Heart left ventricle (tissue), 16 donors: ENCODE data around the gene SUSD1. TPM values are rescaled to one million over a fixed set of nuclear protein-coding genes. Genes with fewer than 3 reads are reported as not detected.

Experiments
- ATAC-seq, 4 donors: fragments of 200-7000 bp; cut with Tn5 transposase; one replicate each; pipeline ENCODE4 v1.9.1; 2020 to 2022; ENCODE audit warnings: moderate library complexity in 4 of 4, mild to moderate bottlenecking in 3 of 4, moderate number of reproducible peaks in 1 of 4
- DNase-seq, 5 donors: peaks; one replicate each; pipeline ENCODE4 v3.0.0-alpha.2; 2020
- H3K27ac ChIP-seq, 12 donors: fragments of 200-600 bp; sonication (generic) in 4 of 12; one replicate each; pipeline versions ENCODE4 v1.5.0 to v1.8.0; 2016 to 2022; ENCODE audit warnings: mild to moderate bottlenecking in 2 of 12
- H3K27me3 ChIP-seq, 9 donors: fragments of 200-600 bp; sonication (generic) in 2 of 9; one replicate each; pipeline versions ENCODE4 v1.5.1 to v1.8.0; 2016 to 2022; ENCODE audit warnings: mild to moderate bottlenecking in 3 of 9
- H3K36me3 ChIP-seq, 9 donors: fragments of 200-600 bp; sonication (generic) in 2 of 9; one replicate each; pipeline versions ENCODE4 v1.5.0 to v1.8.0; 2018 to 2022; ENCODE audit warnings: mild to moderate bottlenecking in 2 of 9
- H3K4me1 ChIP-seq, 12 donors: fragments of 200-600 bp; sonication (generic) in 4 of 12; one replicate each; pipeline versions ENCODE4 v1.5.0 to v1.8.0; 2016 to 2022; ENCODE audit warnings: mild to moderate bottlenecking in 3 of 12
- H3K4me3 ChIP-seq, 12 donors: fragments of 200-600 bp; sonication (generic) in 4 of 12; one replicate each; pipeline versions ENCODE4 v1.5.0 to v1.8.0; 2017 to 2022; ENCODE audit warnings: mild to moderate bottlenecking in 9 of 12, moderate library complexity in 4 of 12
- H3K9me3 ChIP-seq, 12 donors: fragments of 200-600 bp; sonication (generic) in 4 of 12; one replicate each; pipeline versions ENCODE4 v1.5.0 to v1.8.0; 2016 to 2022; ENCODE audit warnings: mild to moderate bottlenecking in 1 of 12
- CTCF ChIP-seq, 12 donors: fragments of 200-600 bp; sonication (generic) in 4 of 12; IDR thresholded peaks; one replicate each; pipeline versions ENCODE4 v1.5.0 to v1.8.0; 2018 to 2022; ENCODE audit warnings: antibody characterized with exemption in 12 of 12, mild to moderate bottlenecking in 5 of 12
- POLR2A ChIP-seq, 2 donors: fragments of 450-650 bp; IDR thresholded peaks; one replicate each; pipeline ENCODE4 v1.6.1; 2017; ENCODE audit warnings: antibody characterized with exemption in 2 of 2, mild to moderate bottlenecking in 2 of 2, moderate library complexity in 2 of 2
- WGBS, 4 donors: extraction: QIAGEN DNeasy Blood & Tissue Kit in 2 of 4; methylation state at CpG; one replicate each; pipeline versions ENCODE4 v1.1.5 to v1.1.7; 2013 to 2018; 5-methylcytosine and 5-hydroxymethylcytosine counted together
- intact Hi-C, 10 donors: fragments of 100-400 bp; cut with DNase I; formaldehyde crosslinking; loops; one replicate each; pipeline versions ENCODE4 v1.11.1 to v1.14.2; 2022
- polyA plus RNA-seq, 2 donors: library from polyadenylated mRNA; stranded (reverse); fragments of 200-250 nt; gene quantifications; one replicate each; pipeline ENCODE4 v1.2.3, GENCODE V29; 2013
- total RNA-seq, 9 donors: library from RNA; depleted of rRNA in 2 of 9; stranded (reverse); fragments of >200 nt in 2 of 9; fragmentation: NEBNext Ultra II Directional in 3 of 9; extraction: Animal tissue kit (Norgen Biotek cat#: 25700) in 3 of 9; gene quantifications; one replicate each; pipeline versions ENCODE4 v1.1.0 to v1.2.4, GENCODE V29; 2016 to 2023
- donor health status: ischemic (EF 13 %, LVEDD 7.1; RV severe dilation, severe dysfunction).
- donor health status: healthy with polysubstance abuse.
- donor health status: DM: no; HTN: yes; CAD: no.
- donor health status: DM: no; HTN: no; CAD: no.
- donor health status: ischemic (EF 25% LVEDD 6.9; RV normal size, moderate dysfunction).
- donor health status: ischemic (EF 25% LVEDD 5.7; RV mildly dilated, moderate dysfunction).
- donor health status: healthy.
- donor health status: DM: yes; HTN: yes; CAD: no.
- donor health status: ischemic (EF 35%, LVEDD 5.7; RV mildly dilated, moderate dysfunction).
- donor health status: nonischemic (EF 11% LVEDD 7.7; RV severe dilation, severe dysfunction).
- donor health status: DM: yes; HTN: yes; CAD: no.
- donor health status: PGD.
- donor health status: ischemic (EF 29% LVEDD 5.4; RV normal size, mild dysfunction).
- donor health status: nonischemic (EF 23%, LVEDD 6.1; RV moderate dilation, normal function).

SUSD1 gene
- total and polyA plus RNA-seq, 11 donors: 1.0 to 22.7 (median 6.0) TPM

GRCh38 chr9:112005939-112006338, 169.2 kb downstream of the SUSD1 start:
- Histone ChIP-seq H3K4me1 (peaks cover 0 to 23% (median 0%) of the 10 kb centered on the region in 12 donors), H3K36me3 (no peaks in the 10 kb centered on the region), H3K27ac (peak overlapping the region in 2 of 12 donors; percentile 8 to 27), H3K9me3 (no peaks in the 10 kb centered on the region), H3K4me3 (no peak overlapping the region), H3K27me3 (no peaks in the 10 kb centered on the region)
- 45 to 63% (median 47%) methylated on average over 7 to 8 of the region's 8 CpGs for WGBS, 4 donors
- TF ChIP-seq CTCF (IDR thresholded peaks at IDR 0.05): no peak
- no peak for TF ChIP-seq POLR2A (IDR thresholded peaks at IDR 0.05)
- intact Hi-C loops: loop anchor here in 1 of 10 donors (2.0 kb wide), 1 partner anchor 27 kb away; no protein-coding TSS in a partner anchor
- no peak for DNase-seq
- no peak for ATAC-seq

DNA sequence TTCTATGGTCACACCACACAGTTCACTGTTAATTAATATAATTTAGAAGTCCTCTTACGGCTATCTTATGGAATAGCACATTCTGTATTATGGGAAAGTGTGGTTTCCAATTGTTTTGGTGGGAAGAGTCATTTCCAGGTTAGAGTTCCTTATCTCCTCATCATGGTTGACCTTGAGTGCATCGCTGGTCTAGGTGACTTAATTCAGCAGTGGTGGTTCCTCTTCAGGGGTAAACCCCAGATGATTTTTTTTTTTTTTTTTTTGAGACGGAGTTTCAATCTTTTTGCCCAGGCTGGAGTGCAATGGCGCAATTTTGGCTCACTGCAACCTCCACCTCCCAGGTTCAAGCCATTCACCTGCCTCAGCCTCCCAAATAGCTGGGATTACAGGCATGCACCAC, 171.6 kb downstream of the SUSD1 start:
- Histone ChIP-seq H3K27me3 (no peaks in the 10 kb centered on the region), H3K9me3 (no peaks in the 10 kb centered on the region), H3K27ac (no peak overlapping the region), H3K4me1 (peaks cover 0 to 23% (median 0%) of the 10 kb centered on the region in 12 donors), H3K36me3 (no peaks in the 10 kb centered on the region), H3K4me3 (no peak overlapping the region)
- intact Hi-C loops: no loop called here
- no peak for ATAC-seq
- TF ChIP-seq CTCF (IDR thresholded peaks at IDR 0.05): no peak
- no peak for TF ChIP-seq POLR2A (IDR thresholded peaks at IDR 0.05)
- WGBS, 4 donors: 88 to 96% (median 93%) methylated on average over 4 of the region's 4 CpGs
- no peak for DNase-seq

GRCh38 chr9:112002847-112003457, 172.1 kb downstream of the SUSD1 start:
- Histone ChIP-seq H3K4me1 (peaks cover 0 to 23% (median 0%) of the 10 kb centered on the region in 12 donors), H3K27ac (peak overlapping the region in 1 of 12 donors; percentile 32), H3K9me3 (no peaks in the 10 kb centered on the region), H3K4me3 (no peak overlapping the region), H3K27me3 (no peaks in the 10 kb centered on the region), H3K36me3 (no peaks in the 10 kb centered on the region)
- TF ChIP-seq POLR2A (IDR thresholded peaks at IDR 0.05) (no peak), CTCF (IDR thresholded peaks at IDR 0.05) (no peak)
- 90 to 95% (median 93%) methylated on average over 11 of the region's 11 CpGs for WGBS, 4 donors
- intact Hi-C loops: no loop called here
- ATAC-seq (no peak), DNase-seq (no peak)

DNA sequence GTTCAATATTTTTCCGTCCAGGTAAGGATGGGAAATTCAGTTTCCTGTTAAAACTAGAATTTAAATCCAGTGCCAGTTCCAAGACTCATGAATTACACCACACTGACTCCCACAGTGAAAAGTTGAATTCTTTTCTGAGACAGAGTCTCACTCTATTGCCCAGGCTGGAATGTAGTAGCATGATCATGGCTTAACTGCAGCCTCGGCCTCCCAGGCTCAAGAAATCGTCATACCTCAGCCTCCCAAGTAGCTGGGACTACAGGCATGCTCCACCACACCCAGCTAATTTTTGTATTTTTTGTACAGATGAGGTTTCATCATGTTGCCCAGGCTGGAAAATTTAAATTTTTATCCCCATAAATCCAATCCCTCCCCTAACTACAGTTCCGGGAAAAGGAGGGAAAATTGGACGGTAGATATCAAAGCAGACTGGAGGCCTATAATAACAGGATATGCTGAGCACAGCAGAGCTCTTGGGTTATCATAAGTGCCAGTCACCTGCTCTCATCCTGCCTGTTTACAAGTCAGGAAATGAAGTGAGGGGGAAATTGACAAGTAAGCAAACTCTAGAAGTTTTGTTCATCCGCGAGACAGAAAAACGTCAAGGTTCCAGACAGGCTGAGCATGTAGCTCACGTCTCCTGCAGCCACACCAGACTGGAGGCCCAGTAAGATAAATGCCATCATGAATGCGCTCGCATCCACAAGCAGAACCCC, 172.8 kb downstream of the SUSD1 start:
- no peak overlapping the region for H3K4me3 ChIP-seq
- no peaks in the 10 kb centered on the region for H3K9me3 ChIP-seq
- DNase-seq (no peak), ATAC-seq (no peak)
- intact Hi-C loops: no loop called here
- H3K36me3 ChIP-seq: no peaks in the 10 kb centered on the region
- no peak for TF ChIP-seq POLR2A (IDR thresholded peaks at IDR 0.05)
- TF ChIP-seq CTCF (IDR thresholded peaks at IDR 0.05): no peak
- peaks cover 0 to 23% (median 0%) of the 10 kb centered on the region in 12 donors for H3K4me1 ChIP-seq
- H3K27me3 ChIP-seq: no peaks in the 10 kb centered on the region
- peak overlapping the region in 1 of 12 donors; percentile 60 for H3K27ac ChIP-seq
- 74 to 80% (median 76%) methylated on average over 11 of the region's 11 CpGs for WGBS, 4 donors
